Activated CD4-positive, CD25-positive, alpha-beta regulatory T cell treated with anti-CD3 and anti-CD28 coated beads, Interleukin-2, amount 50 U/mL, for 24 hours (primary cell): ENCODE results near the gene IFT57.
"Not testable (repeated sequence)": the region's sequence is repeated elsewhere in the genome, so short reads cannot be mapped to it uniquely, and the experiment has no call there.

ENCODE experiments used
- ATAC-seq, 2 donors: fragments of 150-1000 bp; cut with Tn5 transposase; one replicate each; pipeline ENCODE4 v1.10.0; 2021; ENCODE audit warnings: mild to moderate bottlenecking in 1 of 2, moderate library complexity in 1 of 2

IFT57 gene, protein sequence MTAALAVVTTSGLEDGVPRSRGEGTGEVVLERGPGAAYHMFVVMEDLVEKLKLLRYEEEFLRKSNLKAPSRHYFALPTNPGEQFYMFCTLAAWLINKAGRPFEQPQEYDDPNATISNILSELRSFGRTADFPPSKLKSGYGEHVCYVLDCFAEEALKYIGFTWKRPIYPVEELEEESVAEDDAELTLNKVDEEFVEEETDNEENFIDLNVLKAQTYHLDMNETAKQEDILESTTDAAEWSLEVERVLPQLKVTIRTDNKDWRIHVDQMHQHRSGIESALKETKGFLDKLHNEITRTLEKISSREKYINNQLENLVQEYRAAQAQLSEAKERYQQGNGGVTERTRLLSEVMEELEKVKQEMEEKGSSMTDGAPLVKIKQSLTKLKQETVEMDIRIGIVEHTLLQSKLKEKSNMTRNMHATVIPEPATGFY

DNA sequence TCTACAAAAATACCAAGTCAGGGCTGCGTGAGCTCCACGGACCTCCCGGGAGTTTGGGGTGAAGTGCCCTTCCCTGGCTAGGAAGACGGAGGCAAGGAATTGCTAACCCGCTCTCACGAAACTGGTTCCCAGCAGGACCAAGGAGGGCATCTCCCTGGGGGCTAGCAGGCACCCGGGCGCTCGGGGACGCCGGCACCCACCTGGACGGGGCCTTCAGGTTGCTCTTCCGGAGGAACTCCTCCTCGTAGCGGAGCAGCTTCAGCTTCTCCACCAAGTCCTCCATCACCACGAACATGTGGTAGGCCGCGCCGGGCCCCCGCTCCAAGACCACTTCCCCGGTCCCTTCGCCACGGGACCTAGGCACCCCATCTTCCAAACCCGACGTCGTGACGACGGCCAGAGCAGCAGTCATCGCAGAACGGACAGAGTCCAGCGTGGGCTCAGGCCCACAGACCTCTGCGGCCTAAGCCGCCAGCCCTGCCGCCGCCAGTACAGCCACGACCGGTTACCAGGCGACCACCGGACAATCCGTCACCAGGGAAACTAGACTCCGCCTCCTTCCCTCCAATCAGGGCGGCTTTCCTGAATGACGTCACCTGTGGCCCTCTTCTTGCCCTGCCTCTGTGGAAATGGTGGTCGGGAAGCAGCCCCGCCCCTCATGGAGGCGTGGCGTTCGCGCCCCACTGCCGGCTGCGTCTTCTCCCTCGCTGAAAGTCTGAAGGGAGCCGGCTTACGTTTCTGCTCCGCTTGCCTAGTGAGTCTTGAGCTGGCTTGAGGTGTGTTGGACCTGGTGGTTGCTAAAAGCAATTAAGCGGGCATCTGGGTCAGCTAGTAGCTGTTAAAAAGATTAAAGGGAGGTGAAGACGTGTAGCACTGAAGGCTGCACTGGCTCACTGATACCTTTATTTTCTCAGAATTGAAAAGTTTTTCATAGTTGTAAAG lies at the start of gene IFT57:
Gene IFT57 (minus strand): TSS at position 514 of the 942 bp plus-strand sequence. CDS start 102 bp downstream, at position 412.
- ATAC-seq, result peak; percentile 89 to 90

DNA sequence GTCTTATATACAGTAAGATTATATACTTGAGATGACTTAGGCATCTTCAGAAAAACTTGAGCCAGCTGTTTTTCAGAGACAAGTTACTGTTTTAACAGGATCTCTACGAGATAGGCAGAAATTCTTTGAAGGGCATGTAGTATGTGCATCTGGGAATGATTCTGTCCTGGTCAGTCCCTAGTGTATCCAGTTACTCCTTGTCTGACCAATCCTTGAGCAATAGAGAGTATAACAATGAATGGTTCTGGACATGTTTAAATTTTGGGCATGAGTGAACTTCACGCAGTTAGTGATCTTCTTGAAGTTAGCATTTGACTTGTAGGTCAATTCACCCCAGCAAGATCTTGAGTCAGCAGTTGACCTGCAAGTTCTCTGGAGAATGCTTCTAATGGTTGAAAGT lies 49.4 kb upstream of the IFT57 start:
- no peak for ATAC-seq

DNA sequence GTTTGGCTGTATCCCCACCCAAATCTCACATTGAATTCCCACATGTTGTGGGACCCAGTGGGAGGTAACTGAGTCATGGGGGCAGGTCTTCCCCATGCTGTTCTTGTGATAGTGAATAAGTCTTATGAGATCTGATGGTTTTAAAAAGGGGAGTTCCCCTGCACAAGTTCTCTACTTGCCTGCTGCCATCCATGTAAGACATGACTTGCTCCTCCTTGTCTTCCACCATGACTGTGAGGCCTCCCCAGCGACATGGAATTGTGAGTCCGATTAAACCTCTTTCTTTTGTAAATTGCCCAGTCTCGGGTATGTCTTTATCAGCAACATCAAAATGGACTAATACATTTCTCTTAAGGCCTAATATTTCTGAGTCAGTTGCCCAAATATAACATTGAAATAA lies 46.0 kb upstream of the IFT57 start:
- not testable (repeated sequence) for ATAC-seq

DNA sequence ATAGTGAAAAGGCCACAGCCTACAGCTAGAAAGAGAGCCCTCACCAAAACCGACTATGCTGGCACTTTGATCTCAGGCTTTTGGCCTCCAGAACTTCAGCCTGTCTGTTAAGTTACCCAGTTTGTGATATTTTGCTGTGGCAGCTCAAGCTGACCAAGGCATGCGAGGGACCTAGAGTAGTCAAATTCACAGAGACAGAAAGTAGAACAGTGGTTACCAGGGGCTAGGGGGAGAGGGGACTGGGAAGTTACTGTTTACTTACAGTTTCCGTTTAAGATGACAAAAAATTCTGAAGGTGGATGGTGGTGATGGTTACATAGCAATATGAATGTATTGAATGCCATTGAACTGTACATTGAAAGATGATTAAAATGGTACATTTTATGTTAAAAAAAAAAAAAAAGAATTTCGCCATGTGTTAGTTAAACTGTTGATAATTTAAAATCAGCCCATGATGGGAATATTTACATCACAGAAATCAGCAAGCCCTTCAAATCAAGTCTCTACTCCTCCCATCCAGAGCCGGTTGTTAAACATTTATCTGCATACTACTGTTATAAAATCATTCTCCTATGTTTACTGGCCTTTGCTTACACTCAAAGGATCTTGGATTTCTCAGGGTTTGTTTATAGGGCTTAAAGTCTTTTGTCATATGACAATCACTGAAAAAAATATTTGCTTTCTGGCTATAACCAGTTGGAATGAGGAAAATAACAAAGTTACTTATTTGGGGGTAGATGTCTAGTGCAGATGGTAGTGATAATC lies 42.5 kb upstream of the IFT57 start:
- peak; percentile 9 to 45 for ATAC-seq

DNA sequence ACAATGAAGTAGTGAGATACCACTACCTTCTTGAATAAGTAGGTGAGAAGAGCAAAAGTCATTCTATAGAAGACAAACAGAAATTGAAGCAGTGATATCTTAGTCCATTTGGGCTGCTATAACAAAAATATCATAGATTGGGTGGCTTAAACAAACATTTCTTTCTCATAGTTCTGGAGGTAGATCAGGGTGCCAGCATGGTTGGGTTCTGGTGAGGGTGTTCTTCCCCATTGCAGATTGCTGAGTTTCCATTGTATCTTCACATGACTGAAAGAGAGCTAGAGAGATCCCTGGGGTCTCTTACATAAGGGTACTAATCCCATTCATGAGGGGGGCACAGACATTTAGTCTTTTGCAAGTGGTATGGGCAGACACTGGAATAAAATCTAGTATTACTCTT lies 32.9 kb upstream of the IFT57 start:
- ATAC-seq, result no peak

DNA sequence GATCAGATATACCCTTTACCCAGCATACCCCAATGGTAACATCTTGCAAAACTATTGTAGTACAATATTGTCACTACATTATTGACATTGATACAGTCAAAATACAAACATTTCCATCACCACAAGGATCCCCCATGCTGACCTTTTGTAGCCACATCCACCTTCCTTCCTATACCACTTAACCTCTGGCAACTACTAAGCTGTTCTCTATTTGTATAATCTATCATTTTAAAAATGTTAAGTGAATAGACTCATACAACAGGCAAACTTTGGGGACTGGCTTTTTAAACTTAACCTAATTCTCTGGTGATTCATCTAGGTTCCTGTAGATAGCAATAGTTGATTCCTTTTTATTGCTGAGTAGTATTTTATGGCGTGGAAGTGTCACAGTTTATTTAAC lies 29.6 kb upstream of the IFT57 start:
- ATAC-seq, result no peak

DNA sequence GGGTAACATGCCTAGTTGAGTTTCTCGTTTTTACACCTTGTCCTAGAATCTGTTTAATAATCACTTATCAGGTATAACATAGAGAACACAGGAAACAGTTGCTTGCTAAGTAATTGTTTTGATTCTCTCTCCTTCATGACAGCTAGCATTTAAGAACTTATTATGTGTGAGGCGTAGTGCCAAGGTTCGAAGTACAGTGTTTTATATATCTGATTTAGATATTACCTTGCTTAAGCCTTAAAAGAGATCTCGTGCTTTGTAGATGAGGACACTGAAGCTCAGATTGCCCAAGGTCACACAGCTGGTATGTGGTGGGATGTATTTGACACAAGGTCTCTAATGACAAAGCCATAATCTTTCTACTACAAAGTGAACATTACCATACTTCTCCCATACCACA lies 29.0 kb upstream of the IFT57 start:
- ATAC-seq, result no peak

DNA sequence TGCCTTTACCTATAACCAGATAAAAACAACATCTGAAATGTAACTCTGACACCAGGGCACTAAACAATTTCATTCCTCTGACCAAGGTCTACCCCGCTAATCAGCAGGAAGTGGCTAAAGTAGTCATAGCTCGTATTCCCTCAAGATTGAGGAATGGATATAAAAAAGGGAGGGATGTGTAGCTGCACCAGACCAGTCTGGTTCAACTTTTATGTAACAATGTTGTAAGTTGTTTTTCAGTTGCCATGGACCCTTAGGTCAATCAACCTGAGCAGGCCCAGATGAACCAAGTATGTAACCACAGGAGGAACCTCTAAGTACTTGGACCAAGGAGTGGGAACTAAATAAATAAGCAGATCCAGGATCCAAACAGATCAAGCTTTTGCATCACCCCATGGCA lies 28.4 kb upstream of the IFT57 start:
- ATAC-seq, result no peak

DNA sequence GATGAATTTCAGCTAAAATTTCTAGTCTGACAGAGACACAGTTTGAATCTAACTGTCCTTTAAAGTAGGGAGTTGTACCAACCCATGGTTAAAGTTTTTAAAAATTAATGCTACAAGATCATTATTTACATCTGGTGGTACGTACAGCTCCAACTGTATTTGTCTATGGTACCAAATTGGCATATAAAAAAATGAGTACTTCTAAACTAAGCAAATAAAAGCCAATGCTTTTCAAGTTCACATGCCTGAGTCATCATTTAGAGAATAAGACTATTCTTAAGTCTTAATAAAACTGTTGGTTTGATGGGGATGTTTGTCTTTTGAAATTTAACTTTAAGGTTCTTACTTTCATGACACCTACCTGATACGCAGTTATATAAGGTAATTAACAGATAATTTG lies 21.0 kb upstream of the IFT57 start:
- ATAC-seq, result no peak

DNA sequence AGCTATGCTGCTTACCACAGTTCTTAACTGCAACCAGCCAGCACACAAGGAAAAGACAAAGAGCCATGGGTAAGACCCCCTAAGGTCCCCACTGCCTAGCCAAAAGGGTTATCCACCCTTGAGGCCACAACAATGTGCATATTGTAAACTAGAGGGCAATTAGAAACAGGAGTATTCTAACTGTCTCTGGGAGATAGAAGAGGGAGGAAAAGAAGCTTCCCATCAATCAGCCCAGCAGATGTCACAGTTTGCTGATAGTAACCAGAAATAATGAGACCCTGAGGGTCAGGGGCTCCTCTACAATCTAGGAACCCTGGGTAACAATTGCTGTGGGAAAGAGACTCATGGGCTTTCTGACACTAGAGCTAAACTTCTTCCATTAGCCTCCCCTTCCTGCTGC lies 20.6 kb upstream of the IFT57 start:
- no peak for ATAC-seq

DNA sequence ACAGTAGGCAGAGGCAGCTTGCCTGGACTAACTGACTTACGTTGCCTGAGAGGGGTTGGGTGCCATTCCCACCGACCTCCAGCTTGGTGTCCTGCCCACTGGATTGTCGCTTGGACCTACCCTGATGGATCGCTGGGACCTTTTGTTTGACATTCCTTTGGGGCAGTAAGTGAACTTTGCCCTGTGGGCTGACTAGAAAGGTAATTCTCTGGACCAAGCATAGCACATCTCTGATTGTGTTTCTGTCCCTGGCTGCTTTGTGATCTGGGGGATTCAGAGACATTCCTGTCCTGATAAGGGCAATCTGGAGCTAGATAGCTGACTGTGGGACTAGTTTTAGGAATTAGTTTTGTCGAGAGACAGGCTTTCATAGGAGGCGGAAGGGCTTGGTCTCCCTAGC lies 19.5 kb upstream of the IFT57 start:
- no peak for ATAC-seq

DNA sequence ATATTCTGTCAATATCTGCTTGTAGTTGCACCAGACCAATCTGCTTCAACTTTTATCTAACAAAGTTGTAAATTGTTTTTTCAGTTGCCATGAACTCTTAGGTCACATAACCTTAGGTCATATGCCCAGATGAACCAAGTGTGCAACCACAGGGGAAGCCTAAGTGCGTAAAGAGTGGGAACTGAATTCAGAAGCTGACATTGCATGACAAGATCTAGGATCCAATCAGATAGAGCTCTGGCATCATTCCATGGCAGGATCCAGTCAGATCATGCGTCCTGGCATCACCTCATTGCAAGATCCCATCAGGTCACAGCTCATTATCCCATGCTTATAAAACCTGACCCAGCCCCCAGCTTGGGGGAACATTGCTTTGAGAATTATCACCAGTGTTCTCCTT lies 18.9 kb upstream of the IFT57 start:
- ATAC-seq, result no peak

DNA sequence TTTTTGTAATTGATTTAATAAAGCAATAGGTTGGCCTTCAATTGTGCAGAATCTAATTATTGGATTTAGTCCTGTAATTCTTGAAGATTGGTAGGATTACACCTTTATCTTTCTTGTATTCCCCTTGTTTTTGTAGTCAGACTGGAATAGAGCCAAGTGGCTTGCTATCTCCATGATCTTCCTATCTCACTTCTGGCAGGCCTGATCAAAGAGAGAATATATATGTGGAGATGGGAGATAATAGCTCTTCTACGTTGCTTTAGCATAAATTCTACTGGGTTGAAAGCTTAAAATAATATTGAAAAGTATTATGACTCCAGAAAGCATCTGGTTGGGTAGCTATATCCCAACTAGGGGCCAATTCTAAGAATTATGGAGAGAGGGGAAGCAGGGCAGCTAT lies 16.9 kb upstream of the IFT57 start:
- ATAC-seq, result no peak

DNA sequence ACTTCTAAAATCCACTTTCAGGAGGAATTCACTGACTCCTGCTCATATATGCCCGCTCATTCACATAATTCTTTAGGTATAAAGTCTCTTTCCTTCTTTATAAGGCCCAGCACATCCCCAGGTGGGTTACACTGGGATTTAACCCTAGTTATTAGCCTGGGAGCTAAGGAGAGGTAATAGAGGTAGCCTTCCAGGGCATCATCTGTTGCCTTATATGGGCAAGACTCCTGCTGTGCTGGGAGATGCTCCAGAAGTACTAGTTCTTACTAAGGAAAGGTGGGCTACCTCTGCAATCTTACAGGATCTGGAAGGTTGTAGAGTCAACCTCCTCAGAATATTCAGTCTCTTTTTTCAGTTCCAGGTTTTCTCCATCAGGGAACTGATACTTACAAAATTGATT lies 13.1 kb upstream of the IFT57 start:
- ATAC-seq, result no peak

DNA sequence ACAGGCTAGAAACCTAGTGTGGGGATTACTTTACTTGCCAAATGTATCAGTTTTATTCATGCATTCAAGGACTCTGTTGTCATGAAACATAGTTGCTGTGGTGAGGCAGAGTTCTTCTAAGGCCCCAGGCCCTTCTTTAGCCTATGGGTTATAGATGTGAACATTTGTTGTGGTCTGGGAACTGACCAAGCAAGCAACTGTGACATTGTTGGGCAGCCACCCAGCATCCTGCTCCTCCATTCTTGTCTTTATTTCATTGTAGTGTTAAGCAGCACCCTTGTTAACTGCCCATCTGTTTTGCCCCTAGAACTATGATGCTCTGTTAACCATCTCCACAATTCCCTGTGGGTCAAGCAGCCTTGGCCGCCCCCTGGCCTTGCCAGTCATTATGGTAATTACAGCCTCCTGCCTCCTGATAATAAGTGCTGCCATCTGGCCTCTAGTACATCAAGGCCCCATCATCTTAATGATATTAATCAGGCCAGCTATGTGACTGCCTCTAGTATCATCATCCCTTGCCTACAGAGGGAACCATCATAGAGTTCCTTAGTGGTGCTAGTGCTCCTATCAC lies 12.2 kb upstream of the IFT57 start:
- no peak for ATAC-seq

DNA sequence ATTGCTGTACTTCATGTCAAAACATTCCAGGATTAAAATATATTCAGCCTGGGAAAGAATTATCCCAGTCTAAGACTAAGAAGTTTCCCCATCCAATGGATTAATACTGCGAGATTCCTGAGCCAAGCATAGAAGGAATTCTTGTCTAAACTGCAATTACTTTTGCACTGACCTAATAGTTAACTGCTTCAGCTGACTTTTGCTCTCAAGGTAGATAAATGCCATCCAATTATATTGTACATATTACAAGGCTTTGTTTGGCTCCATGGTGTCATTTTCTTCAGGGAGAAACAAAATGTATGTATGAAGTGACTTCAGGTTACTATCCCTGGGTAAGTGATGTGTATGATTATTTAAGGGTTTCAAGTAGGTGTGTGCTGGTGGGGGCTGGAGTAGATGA lies 6.1 kb upstream of the IFT57 start:
- ATAC-seq, result no peak

DNA sequence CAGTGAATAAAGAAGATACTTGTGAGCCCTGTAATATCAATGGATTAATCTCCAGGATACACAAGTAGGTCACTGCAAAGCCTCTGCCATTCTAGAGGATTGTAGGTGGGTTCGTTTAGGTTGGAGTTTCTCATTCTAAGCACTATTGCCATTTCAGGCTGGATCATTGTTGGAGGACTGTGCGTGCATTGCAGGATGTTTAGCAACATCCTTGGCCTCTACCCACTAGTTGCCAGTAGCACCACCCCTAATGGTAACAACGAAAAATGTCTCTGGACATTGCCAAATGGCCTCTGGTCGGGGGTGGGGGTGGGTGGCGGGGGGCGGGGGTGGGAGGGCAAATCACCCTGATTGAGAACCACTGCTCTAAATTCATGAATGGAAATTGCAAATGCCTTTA lies 4.9 kb upstream of the IFT57 start:
- ATAC-seq, result no peak

DNA sequence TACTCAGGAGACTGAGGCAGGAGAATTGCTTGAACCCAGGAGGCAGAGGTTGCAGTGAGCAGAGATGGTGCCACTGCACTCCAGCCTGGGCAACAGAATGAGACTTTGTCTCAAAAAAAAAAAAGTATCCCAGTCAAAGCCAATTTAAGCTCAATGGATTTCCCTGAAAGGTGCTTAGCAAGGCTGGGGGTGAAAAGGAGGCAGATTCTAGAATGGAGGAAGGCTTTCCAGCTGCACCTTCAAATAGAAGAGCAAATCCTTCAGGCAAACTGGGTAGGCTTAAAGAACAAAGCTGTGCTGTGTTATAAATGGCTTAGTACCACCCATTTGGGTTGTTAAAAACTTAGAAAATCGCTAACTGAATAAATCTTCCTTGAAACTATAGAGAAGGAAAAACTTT lies 3.0 kb upstream of the IFT57 start:
- ATAC-seq, result no peak

DNA sequence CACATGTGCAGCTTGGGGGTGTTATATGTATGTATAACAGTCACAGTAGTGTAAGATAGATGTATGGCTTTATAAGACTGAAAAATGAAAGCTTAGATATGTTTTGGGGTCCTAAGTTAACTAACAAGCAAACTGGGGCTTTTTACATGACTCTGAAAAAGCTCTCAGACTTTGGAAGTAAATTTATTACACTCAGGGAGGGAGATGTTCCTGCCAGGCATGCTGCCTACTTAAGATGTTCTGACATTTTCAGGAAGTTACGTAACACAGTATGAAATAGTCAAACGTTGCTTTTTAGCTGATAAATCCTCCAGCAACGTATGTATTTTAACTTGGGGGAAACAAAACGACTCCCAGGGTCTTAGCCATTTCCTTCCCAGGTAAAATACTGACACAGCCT lies 1.7 kb upstream of the IFT57 start:
- no peak for ATAC-seq

DNA sequence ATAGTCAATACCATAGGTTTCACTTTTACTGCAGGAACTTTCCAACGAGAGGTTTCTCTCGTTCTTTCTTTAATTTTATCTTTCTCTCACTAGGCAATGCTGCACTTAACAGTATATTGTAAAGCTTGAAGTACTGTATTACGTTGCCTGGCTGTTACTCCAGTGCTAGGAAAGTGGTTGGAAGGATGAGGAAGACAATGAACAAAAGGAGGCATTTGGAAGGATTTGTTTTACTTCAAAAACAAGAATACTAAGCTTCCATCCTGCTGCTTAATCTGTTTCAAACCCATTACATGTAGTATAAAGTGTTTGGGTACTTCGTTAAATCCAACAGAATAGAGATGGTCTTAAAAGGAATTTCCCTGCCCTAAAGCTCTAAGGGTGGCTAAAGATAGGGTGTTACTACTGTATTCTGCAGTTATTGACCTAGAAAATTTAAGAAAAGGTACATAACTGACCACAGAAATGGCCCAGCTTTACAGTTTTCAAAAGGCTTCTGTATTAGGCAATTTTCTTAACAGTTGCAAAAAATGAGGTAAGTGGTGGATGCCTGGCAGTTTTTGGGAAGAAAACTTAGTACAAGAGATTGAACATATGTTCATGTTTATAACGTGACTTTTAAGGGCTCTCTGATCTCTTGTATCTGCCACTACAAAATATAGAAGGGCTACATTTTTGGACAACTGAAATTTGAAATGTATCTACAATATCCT lies 785 bp upstream of the IFT57 start:
- no peak for ATAC-seq

DNA sequence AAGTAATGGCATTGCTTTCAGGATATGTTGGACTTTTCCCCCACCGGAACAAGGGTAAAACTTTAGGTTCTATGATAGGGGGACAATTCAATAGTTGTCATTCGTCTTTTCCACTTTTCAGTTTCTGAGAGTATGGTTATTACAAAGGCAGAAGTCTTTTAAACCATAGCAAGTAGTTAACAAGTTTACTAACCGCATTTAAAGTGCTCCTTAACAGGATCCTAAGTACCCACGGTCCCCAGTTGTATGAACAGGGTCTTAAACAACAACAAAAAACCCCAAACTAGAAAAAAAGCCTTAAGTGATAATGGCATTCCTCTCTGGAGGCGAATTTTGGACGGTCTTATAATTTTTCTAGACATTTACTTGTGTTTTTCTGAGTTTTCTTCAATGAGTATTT lies 831 bp downstream of the IFT57 start:
- no peak for ATAC-seq

DNA sequence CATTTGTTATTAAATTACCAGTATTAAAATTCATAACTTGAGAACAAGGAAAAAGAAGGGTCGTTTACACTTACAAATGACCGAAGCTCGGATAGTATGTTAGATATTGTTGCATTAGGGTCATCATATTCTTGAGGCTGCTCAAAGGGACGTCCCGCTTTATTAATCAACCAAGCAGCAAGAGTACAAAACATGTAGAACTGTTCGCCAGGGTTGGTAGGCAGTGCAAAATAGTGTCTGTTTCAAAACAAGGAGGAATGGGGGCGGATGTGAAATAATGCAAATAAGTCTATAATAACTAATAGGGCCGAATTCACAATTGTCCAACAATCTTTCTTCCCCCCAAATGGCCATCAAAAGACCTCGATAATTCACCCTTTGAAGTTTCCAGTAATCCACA lies 2.9 kb downstream of the IFT57 start:
- no peak for ATAC-seq
